Spleen (tissue), 11 donors: ENCODE measurements around the gene IDNK. TPM values are rescaled to one million over a fixed set of nuclear protein-coding genes. Genes with fewer than 3 reads are reported as not detected.
A peak's percentile ranks its signal among the peaks of the same experiment; 100 is the strongest.

Experiments
- DNase-seq: peaks from one replicate; pipeline ENCODE4 v3.0.0-alpha.2; 2020
- H3K27ac ChIP-seq, 8 donors: fragments of 200-600 bp; sonication (generic) in 7 of 8; 1 replicate in 4 of 8; 2 replicates in 4 of 8; pipeline versions ENCODE4 v1.5.0 to v1.8.0; 2016 to 2021; ENCODE audit warnings: inconsistent platforms in 4 of 8, mild to moderate bottlenecking in 4 of 8, moderate library complexity in 1 of 8
- H3K27me3 ChIP-seq, 7 donors: fragments of 200-600 bp; sonication (generic) in 6 of 7; replicated peaks in 1 of 7; 1 replicate in 4 of 7; 2 replicates in 3 of 7; pipeline versions ENCODE4 v1.5.0 to v1.8.0; 2016 to 2021; ENCODE audit warnings: inconsistent platforms in 3 of 7, mild to moderate bottlenecking in 1 of 7
- H3K36me3 ChIP-seq, 6 donors: fragments of 200-600 bp; sonication (generic) in 5 of 6; 1 replicate in 4 of 6; 2 replicates in 2 of 6; pipeline versions ENCODE4 v1.5.0 to v1.8.0; 2016 to 2021; ENCODE audit warnings: inconsistent platforms in 2 of 6
- H3K4me1 ChIP-seq, 6 donors: fragments of 200-600 bp; sonication (generic) in 5 of 6; 1 replicate in 3 of 6; 2 replicates in 3 of 6; pipeline versions ENCODE4 v1.5.0 to v1.8.0; 2016 to 2021; ENCODE audit warnings: inconsistent platforms in 3 of 6
- H3K4me3 ChIP-seq, 8 donors: fragments of 200-600 bp; sonication (generic) in 7 of 8; 1 replicate in 4 of 8; 2 replicates in 4 of 8; pipeline versions ENCODE4 v1.5.0 to v1.8.0; 2016 to 2021; ENCODE audit warnings: inconsistent platforms in 4 of 8, mild to moderate bottlenecking in 4 of 8, moderate library complexity in 2 of 8
- H3K9me3 ChIP-seq, 8 donors: fragments of 200-600 bp; sonication (generic) in 7 of 8; 1 replicate in 4 of 8; 2 replicates in 4 of 8; pipeline versions ENCODE4 v1.5.0 to v1.8.0; 2016 to 2021; ENCODE audit warnings: inconsistent platforms in 4 of 8
- POLR2A ChIP-seq, 3 donors: fragments of 450-650 bp; IDR thresholded peaks; one replicate each; pipeline ENCODE4 v1.5.1; 2017; ENCODE audit warnings: antibody characterized with exemption in 3 of 3, mild to moderate bottlenecking in 1 of 3
- POLR2AphosphoS5 ChIP-seq, 3 donors: sonication (generic); formaldehyde crosslinking; IDR thresholded peaks; one replicate each; pipeline ENCODE4 v1.5.1; 2017; ENCODE audit warnings: antibody characterized with exemption in 3 of 3
- WGBS, 5 donors: extraction: QIAGEN DNeasy Blood & Tissue Kit in 3 of 5; methylation state at CpG; one replicate each; pipeline versions ENCODE4 v1.1.5 to v1.1.7; 2013 to 2018; 5-methylcytosine and 5-hydroxymethylcytosine counted together
- intact Hi-C: fragments of 100-400 bp; cut with DNase I; formaldehyde crosslinking; loops from one replicate; pipeline ENCODE4 v1.15.0; 2023; ENCODE audit warnings: low total_unique reads
- polyA plus RNA-seq, 3 donors: library from polyadenylated mRNA; stranded (reverse); fragments of 200-250 nt; gene quantifications; one replicate each; pipeline ENCODE4 v1.2.1, GENCODE V29; 2013
- total RNA-seq, 7 donors: library from RNA; depleted of rRNA in 3 of 7; stranded (reverse); fragments of >200 nt in 3 of 7; fragmentation: NEBNext Ultra II Directional in 4 of 7; extraction: Animal tissue kit (Norgen Biotek cat#: 25700) in 4 of 7; gene quantifications; one replicate each; pipeline versions ENCODE4 v1.1.0 to v1.2.1, GENCODE V29; 2016 to 2021
- TF ChIP-seq, protein P1 (sequence below), 11 experiments: fragments of 200-600 bp in 7 of 11; fragments of 450-650 bp in 4 of 11; sonication (generic) in 4 of 11; IDR thresholded peaks in 8 of 11; conservative IDR thresholded peaks in 3 of 11; 1 replicate in 7 of 11; 2 replicates in 4 of 11; pipeline versions ENCODE4 v1.4.0 to v1.8.0; 2016 to 2021; ENCODE audit warnings: antibody characterized with exemption in 11 of 11, inconsistent platforms in 4 of 11, mild to moderate bottlenecking in 1 of 11
- donor health status: healthy with polysubstance abuse.
- donor health status: DM: no; HTN: no; CAD: no; lungs with moderate emphysema.
- donor health status: DM: no; HTN: no; CAD: no.
- donor health status: Bipolar disorder and iron deficiency.
- donor health status: healthy.
- donor health status: DM: no; HTN: no; CAD: no.
- donor health status: DM: yes; HTN: yes; CAD: no.

The IDNK gene
- total and polyA plus RNA-seq, 10 donors, result 3.5 to 14.8 (median 9.0) TPM

DNA sequence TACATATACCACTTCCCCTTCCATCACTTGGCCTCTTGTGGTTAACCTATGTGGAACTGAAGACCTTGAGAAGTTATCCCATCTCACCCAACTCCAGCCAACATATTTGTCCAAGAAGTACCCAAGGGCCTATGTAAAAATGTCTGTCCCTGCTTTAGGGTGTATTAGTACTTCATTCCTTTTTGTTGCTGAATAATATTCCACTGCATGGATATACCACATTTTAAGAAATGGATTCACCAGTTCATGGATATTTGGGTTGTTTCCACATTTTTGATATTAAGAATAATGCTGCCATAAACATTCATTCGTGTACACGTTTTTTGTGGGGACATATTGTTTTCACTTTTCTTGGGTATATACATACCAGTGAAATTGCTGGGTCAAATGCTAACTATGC, 28.6 kb downstream of the IDNK start:
- intact Hi-C loops, result no loop called here
- 94 to 98% (median 97%) methylated on average over 2 of the region's 2 CpGs for WGBS, 5 donors
- Histone ChIP-seq H3K4me1 (peaks cover 0 to 20% (median 0%) of the 10 kb centered on the region in 6 donors), H3K4me3 (no peak overlapping the region), H3K9me3 (no peaks in the 10 kb centered on the region), H3K36me3 (peaks cover 7 to 88% (median 42%) of the 10 kb centered on the region in 6 donors), H3K27me3 (no peaks in the 10 kb centered on the region), H3K27ac (no peak overlapping the region)
- no peak for DNase-seq
- TF ChIP-seq, protein P1, sequence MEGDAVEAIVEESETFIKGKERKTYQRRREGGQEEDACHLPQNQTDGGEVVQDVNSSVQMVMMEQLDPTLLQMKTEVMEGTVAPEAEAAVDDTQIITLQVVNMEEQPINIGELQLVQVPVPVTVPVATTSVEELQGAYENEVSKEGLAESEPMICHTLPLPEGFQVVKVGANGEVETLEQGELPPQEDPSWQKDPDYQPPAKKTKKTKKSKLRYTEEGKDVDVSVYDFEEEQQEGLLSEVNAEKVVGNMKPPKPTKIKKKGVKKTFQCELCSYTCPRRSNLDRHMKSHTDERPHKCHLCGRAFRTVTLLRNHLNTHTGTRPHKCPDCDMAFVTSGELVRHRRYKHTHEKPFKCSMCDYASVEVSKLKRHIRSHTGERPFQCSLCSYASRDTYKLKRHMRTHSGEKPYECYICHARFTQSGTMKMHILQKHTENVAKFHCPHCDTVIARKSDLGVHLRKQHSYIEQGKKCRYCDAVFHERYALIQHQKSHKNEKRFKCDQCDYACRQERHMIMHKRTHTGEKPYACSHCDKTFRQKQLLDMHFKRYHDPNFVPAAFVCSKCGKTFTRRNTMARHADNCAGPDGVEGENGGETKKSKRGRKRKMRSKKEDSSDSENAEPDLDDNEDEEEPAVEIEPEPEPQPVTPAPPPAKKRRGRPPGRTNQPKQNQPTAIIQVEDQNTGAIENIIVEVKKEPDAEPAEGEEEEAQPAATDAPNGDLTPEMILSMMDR (IDR thresholded peaks at IDR 0.05 in 8 of 11, conservative IDR thresholded peaks at IDR 0.05 in 3 of 11), result no peak
- no peak for TF ChIP-seq POLR2A (IDR thresholded peaks at IDR 0.05)
- TF ChIP-seq POLR2AphosphoS5 (IDR thresholded peaks at IDR 0.05), result no peak

DNA sequence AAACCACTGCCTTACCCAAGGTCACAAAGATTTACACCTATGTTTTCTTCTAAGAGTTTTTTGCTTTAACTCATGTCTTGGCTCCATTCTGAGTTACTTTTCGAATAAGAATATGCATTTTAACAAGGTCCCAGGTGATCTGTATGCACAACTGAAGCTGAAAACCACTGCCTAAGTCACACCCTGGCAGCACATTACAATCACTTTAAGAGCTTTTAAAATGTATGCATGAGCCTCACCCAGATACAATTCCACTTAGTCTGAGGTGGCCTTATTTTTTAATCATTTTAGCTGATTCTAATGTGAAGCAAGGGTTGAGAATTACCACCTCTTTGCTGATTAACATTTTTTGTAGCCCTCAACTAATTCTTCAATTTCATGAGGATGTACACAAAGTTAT, 29.5 kb downstream of the IDNK start:
- TF ChIP-seq POLR2A (IDR thresholded peaks at IDR 0.05), result no peak
- no peak for TF ChIP-seq POLR2AphosphoS5 (IDR thresholded peaks at IDR 0.05)
- TF ChIP-seq, protein P1 (IDR thresholded peaks at IDR 0.05 in 8 of 11, conservative IDR thresholded peaks at IDR 0.05 in 3 of 11), result no peak
- 89 to 98% (median 94%) methylated on average over 1 of the region's 1 CpG for WGBS, 5 donors

DNA sequence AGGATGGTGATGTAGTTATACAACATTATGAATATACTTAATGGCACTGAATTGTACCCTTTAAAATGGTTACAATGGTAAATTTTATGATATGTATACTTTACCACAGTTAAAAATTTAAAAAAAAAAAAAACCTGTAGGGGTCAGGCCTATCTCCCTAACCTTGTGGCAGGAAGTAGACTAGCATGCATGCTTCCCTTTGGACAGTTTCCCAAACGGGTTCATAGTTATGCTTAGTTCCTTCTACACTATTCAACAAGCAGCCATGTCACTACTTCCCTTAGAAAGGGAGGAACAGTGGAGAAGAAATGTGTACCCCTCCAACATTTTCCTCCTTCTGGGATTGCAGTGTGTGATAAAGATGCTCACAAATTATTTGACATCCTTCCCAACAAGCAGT, 32.5 kb downstream of the IDNK start:
- Histone ChIP-seq H3K27ac (peak overlapping the region in 1 of 8 donors; percentile 9), H3K36me3 (peaks cover 7 to 100% (median 65%) of the 10 kb centered on the region in 6 donors), H3K4me1 (peaks cover 0 to 8% (median 0%) of the 10 kb centered on the region in 6 donors), H3K4me3 (no peak overlapping the region), H3K9me3 (no peaks in the 10 kb centered on the region), H3K27me3 (no peaks in the 10 kb centered on the region)
- 22 to 42% (median 28%) methylated on average over 1 of the region's 1 CpG for WGBS, 5 donors
- TF ChIP-seq, protein P1 (IDR thresholded peaks at IDR 0.05 in 8 of 11, conservative IDR thresholded peaks at IDR 0.05 in 3 of 11), result no peak
- no peak for TF ChIP-seq POLR2AphosphoS5 (IDR thresholded peaks at IDR 0.05)
- TF ChIP-seq POLR2A (IDR thresholded peaks at IDR 0.05), result no peak
- no peak for DNase-seq
- intact Hi-C loops, result no loop called here

More for the DNA sequence above, 29.5 kb downstream of the IDNK start:
- DNase-seq, result no peak
- intact Hi-C loops, result no loop called here
- H3K36me3 ChIP-seq, result peaks cover 7 to 89% (median 46%) of the 10 kb centered on the region in 6 donors
- H3K27ac ChIP-seq, result no peak overlapping the region
- peaks cover 0 to 20% (median 0%) of the 10 kb centered on the region in 6 donors for H3K4me1 ChIP-seq
- H3K9me3 ChIP-seq, result no peaks in the 10 kb centered on the region
- H3K27me3 ChIP-seq, result no peaks in the 10 kb centered on the region
- H3K4me3 ChIP-seq, result no peak overlapping the region

DNA sequence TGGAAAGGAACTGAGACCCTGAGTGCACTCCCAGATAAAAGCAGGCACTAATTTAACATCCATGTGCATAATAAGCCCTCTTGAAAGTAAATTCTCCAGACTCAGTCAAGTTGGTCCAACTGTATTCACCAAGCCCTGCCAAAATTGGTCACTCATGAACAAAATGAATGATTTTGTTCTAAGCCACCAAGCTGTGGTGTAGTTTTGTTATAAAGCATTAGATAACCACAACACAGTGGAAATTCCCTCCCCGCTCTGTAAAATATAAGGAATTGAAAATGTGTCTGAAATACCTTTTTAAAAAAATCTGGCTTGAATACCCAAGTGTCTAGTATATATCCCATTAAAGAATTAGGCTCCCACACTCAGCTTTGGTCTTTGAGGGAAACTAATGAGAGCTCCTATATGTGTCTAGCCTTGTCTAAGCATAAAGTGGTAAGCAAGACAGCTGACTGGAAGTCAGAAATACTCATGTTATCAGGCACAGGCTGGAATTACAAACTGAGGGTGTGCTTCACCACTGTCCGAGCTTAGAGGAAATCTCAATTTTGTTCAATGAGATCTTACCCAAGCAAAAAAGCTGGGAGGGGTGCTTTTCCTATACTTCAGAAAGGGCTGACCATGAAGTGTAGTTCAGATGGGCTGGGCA, 33.2 kb downstream of the IDNK start:
- intact Hi-C loops, result no loop called here
- Histone ChIP-seq H3K27me3 (no peaks in the 10 kb centered on the region), H3K9me3 (no peaks in the 10 kb centered on the region), H3K36me3 (peaks cover 7 to 100% (median 68%) of the 10 kb centered on the region in 6 donors), H3K4me3 (no peak overlapping the region), H3K27ac (peak overlapping the region in 1 of 8 donors; percentile 9), H3K4me1 (peaks cover 0 to 8% (median 0%) of the 10 kb centered on the region in 6 donors)
- no peak for DNase-seq
- no peak for TF ChIP-seq POLR2A (IDR thresholded peaks at IDR 0.05)
- TF ChIP-seq, protein P1 (IDR thresholded peaks at IDR 0.05 in 8 of 11, conservative IDR thresholded peaks at IDR 0.05 in 3 of 11), result no peak
- TF ChIP-seq POLR2AphosphoS5 (IDR thresholded peaks at IDR 0.05), result no peak
- WGBS, 5 donors, result 74 to 89% (median 87%) methylated on average over 2 of the region's 2 CpGs
